GM18499 (cell line): Measurements from ENCODE around the gene YY1AP1.
"Not testable (repeated sequence)": the region's sequence is repeated elsewhere in the genome, so short reads cannot be mapped to it uniquely, and the experiment has no call there.

Experiments used
- ATAC-seq: cut with Tn5 transposase; IDR thresholded peaks from one replicate; pipeline ENCODE4 v1.9.1; 2021; ENCODE audit warnings: moderate number of reproducible peaks; ENCODE audit not compliant: insufficient read depth, unreplicated experiment

Gene YY1AP1, protein sequence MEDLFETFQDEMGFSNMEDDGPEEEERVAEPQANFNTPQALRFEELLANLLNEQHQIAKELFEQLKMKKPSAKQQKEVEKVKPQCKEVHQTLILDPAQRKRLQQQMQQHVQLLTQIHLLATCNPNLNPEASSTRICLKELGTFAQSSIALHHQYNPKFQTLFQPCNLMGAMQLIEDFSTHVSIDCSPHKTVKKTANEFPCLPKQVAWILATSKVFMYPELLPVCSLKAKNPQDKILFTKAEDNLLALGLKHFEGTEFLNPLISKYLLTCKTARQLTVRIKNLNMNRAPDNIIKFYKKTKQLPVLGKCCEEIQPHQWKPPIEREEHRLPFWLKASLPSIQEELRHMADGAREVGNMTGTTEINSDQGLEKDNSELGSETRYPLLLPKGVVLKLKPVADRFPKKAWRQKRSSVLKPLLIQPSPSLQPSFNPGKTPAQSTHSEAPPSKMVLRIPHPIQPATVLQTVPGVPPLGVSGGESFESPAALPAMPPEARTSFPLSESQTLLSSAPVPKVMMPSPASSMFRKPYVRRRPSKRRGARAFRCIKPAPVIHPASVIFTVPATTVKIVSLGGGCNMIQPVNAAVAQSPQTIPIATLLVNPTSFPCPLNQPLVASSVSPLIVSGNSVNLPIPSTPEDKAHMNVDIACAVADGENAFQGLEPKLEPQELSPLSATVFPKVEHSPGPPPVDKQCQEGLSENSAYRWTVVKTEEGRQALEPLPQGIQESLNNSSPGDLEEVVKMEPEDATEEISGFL

GRCh38 chr1:155688324-155689080 lies at the start of gene YY1AP1:
YY1AP1 (minus strand) TSS chr1:155688774; CDS start chr1:155680436, 8,338 bp downstream.
- peak; percentile 66 for ATAC-seq

- ATAC-seq = no peak
Measured at GRCh38 chr1:155729031-155729898, 40.7 kb upstream of the YY1AP1 start.

DNA sequence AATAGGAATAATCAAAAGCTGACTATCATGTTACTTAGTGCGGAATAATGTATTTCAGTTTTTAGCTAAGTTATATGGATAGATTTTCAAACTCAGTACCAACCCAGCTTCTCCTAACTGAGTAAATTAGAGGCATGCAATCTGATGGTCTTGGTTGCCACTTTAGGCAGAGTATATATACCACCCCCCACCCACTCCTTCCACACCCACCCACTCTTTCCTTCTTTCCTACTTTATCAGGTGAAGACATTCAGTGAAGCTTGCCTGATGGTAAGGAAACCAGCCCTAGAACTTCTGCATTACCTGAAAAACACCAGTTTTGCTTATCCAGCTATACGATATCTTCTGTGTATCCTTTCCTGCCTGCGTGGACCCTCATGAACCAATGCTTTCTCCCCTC lies 36.6 kb upstream of the YY1AP1 start:
- no peak for ATAC-seq

DNA sequence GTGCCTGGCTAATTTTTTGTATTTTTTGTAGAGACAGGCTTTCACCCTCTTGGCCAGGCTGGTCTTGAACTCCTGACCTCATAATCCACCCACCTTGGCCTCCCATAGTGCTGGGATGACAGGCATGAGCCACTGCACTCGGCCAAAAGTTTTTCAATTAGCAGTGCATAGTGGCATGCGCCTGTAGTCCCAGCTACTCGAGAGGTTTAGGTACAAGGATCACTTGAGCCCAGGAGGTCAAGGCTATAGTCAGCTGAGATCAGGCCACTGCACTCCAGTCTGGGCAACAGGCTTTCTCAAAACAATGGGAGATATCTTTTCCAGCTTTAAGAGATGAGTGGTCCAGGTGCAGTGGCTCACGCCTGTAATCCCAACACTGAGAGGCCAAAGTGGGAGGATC lies 31.1 kb upstream of the YY1AP1 start:
- no peak for ATAC-seq

GRCh38 chr1:155718524-155719115 lies 30.0 kb upstream of the YY1AP1 start:
- not testable (repeated sequence) for ATAC-seq

DNA sequence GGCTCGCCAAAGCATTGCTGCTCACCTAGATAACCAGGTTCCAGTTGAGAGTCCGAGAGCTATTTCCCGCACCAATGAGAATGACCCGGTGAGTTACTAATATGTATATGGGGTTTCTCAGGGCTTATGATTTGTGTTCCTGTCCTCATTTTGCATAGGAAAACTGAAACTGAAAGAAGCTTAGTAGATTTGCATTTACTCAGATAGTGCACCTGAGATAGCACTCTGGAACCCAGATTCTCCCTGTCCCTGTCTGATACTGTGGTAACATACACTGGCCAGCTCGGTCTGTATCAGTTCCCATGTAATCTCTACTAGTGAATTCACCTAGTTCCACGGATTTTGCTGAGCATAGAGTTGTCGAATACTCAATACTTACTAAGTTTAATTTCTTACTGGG lies 28.5 kb upstream of the YY1AP1 start:
- ATAC-seq = no peak

- ATAC-seq = no peak
Measured at GRCh38 chr1:155715777-155716176, 27.2 kb upstream of the YY1AP1 start.

GRCh38 chr1:155715056-155715455 lies 26.5 kb upstream of the YY1AP1 start:
- ATAC-seq = not testable (repeated sequence)

GRCh38 chr1:155713075-155713474 lies 24.5 kb upstream of the YY1AP1 start:
- no peak for ATAC-seq

DNA sequence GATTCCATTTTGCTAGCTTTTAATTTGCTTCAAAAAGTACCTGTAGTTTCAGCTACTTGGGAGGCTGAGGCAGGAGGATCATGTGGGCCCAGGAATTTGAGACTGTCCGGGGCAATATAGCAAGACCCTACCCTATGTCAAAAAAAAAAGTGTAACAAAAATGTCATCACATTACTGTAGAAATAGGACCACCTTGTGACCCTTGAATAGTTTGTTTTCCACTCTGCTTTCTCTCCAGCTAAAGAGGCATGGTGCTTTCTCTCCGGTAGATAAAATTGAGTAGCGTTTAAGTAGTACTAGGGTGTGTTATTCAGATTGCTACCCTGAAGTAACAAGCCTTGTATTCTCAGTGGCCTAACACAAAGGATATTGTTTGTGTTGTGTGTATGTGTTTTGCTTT lies 24.1 kb upstream of the YY1AP1 start:
- ATAC-seq = not testable (repeated sequence)

GRCh38 chr1:155711457-155711856 lies 22.9 kb upstream of the YY1AP1 start:
- ATAC-seq = not testable (repeated sequence)

- ATAC-seq = no peak
Measured at GRCh38 chr1:155709391-155709790, 20.8 kb upstream of the YY1AP1 start.

DNA sequence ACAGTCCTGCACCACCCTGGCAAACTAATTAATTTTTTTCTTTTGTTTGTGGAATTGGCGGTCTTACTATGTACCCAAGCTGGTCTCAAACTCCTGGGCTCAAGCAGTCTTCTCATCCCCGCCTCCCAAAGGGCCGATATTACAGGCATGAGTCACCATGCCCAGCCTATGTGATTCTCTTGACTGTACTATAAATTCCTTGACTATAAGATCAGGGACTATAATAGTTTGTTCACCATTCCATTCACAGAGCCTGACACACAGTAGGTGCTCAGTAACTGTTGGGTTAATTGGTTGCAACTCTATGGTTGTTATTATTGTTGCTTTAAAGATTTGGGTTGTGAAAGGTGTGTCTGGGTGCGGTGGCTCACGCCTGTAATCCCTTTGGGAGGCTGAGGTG lies 17.6 kb upstream of the YY1AP1 start:
- no peak for ATAC-seq

GRCh38 chr1:155704414-155704813 lies 15.8 kb upstream of the YY1AP1 start:
- ATAC-seq = not testable (repeated sequence)

GRCh38 chr1:155703216-155703615 lies 14.6 kb upstream of the YY1AP1 start:
- no peak for ATAC-seq

DNA sequence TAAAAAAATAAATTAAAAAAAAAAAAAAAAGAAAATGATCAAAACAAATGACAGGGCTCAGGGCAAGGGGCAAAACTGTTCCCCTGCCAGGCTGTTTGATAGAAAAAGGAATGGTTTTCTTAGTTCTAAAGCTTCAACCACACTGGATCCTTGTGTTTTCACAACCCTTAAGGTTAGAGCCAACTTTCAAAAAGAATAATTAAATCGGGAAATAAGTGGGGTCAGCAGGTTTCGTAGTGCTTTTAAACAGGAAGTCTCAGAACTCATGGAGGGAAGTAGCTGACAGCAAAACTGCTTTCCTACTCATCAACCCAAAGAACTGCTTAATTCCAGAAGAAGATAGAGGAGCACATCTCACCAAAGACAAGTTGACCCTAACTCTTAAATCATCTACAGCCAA lies 13.1 kb upstream of the YY1AP1 start:
- ATAC-seq = not testable (repeated sequence)

DNA sequence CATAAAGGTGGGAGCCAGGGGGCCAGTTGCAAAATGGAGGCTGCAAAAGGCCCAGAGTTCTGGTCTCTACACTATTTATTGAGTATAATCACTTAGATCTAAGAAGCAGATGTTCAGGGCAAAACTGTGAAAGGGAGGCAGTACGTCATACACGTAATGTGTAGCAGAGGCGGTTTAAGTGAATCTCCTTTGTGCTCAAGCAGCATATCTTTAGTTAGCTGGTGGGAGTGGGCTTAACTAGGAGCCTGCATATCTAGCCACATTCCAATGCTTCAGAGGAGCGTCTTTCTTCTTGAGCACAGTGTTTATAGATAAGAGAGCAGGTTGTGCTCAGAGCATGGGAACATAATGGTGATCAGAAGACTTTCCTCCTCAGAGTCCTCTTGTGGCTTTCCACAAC lies 10.5 kb upstream of the YY1AP1 start:
- ATAC-seq = not testable (repeated sequence)

- ATAC-seq = no peak
Measured at GRCh38 chr1:155698382-155699038, 9.9 kb upstream of the YY1AP1 start.

DNA sequence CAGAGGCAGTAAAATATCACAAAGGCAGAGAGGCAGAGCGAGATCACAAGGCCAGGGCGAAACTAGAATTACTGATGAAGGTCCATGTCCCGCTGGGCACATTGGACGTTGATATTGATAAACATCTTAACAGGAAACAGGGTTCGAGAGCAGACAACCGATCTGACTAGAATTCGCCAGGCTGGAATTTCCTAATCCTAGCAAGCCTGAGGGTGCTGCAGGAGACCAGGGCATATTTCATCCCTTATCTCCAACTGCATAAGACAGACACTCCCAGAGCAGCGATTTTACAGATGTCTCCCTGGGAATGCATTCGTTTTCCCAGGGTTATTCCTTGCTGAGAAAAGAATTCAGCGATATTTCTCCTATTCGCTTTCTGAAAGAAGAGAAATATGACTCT lies 9.0 kb upstream of the YY1AP1 start:
- ATAC-seq = not testable (repeated sequence)
